Right lobe of liver (tissue), 6 donors: ENCODE data around the gene NEK8. TPM values are rescaled to one million over a fixed set of nuclear protein-coding genes. Genes with fewer than 3 reads are reported as not detected.

ENCODE experiments used
- ATAC-seq, 4 donors: fragments of 200-7000 bp; cut with Tn5 transposase; one replicate each; pipeline ENCODE4 v1.9.1; 2020; ENCODE audit warnings: mild to moderate bottlenecking in 4 of 4, moderate library complexity in 4 of 4
- DNase-seq, 3 donors: peaks; one replicate each; pipeline ENCODE4 v3.0.0-alpha.2; 2020
- H3K27ac ChIP-seq, 3 donors: fragments of 200-600 bp; one replicate each; pipeline ENCODE4 v1.8.0; 2022
- H3K27me3 ChIP-seq, 2 donors: fragments of 200-600 bp; one replicate each; pipeline ENCODE4 v1.8.0; 2022
- H3K36me3 ChIP-seq, 4 donors: fragments of 200-600 bp; sonication (generic) in 1 of 4; one replicate each; pipeline versions ENCODE4 v1.5.1 to v1.8.0; 2017 to 2022; ENCODE audit warnings: control low read depth in 1 of 4
- H3K4me1 ChIP-seq, 4 donors: fragments of 200-600 bp; sonication (generic) in 1 of 4; one replicate each; pipeline versions ENCODE4 v1.5.1 to v1.8.0; 2017 to 2022; ENCODE audit warnings: control low read depth in 1 of 4
- H3K4me3 ChIP-seq, 3 donors: fragments of 200-600 bp; one replicate each; pipeline ENCODE4 v1.8.0; 2022
- H3K9me3 ChIP-seq, 4 donors: fragments of 200-600 bp; sonication (generic) in 1 of 4; one replicate each; pipeline versions ENCODE4 v1.5.1 to v1.8.0; 2017 to 2022; ENCODE audit warnings: control low read depth in 1 of 4
- POLR2A ChIP-seq: fragments of 450-650 bp; IDR thresholded peaks from one replicate; pipeline ENCODE4 v1.6.1; 2017; ENCODE audit warnings: antibody characterized with exemption, mild to moderate bottlenecking
- WGBS: methylation state at CpG from one replicate; pipeline ENCODE4 v1.1.6; 2018; ENCODE audit warnings: low coverage, low lambda C conversion rate; ENCODE audit not compliant: insufficient coverage; ENCODE audit errors: missing lambda C conversion rate; 5-methylcytosine and 5-hydroxymethylcytosine counted together
- intact Hi-C, 2 donors: fragments of 100-400 bp; cut with DNase I; formaldehyde crosslinking; loops; one replicate each; pipeline versions ENCODE4 v1.11.2 to v1.14.1; 2022
- total RNA-seq, 6 experiments: library from RNA; depleted of rRNA in 2 of 6; stranded (reverse); fragments of >200 nt in 2 of 6; fragmentation: NEBNext Ultra II Directional in 3 of 6; extraction: Animal tissue kit (Norgen Biotek cat#: 25700) in 3 of 6; gene quantifications; one replicate each; pipeline versions ENCODE4 v1.1.0 to v1.2.4, GENCODE V29; 2016 to 2023
- TF ChIP-seq, protein P1 (sequence below), 4 donors: fragments of 200-600 bp in 3 of 4; fragments of 450-650 bp in 1 of 4; IDR thresholded peaks; one replicate each; pipeline versions ENCODE4 v1.5.1 to v1.8.0; 2016 to 2022; ENCODE audit warnings: antibody characterized with exemption in 4 of 4, mild to moderate bottlenecking in 2 of 4
- donor health status: DM: no; HTN: yes; CAD: no.
- donor health status: DM: no; HTN: no; CAD: no.
- donor health status: DM: no; HTN: no; CAD: no.
- donor health status: DM: no; HTN: yes; CAD: no.
- donor health status: DM: no; HTN: yes; CAD: no.

Gene NEK8
- total RNA-seq, 6 experiments from 2014 or later = 1.6 to 5.4 (median 3.2) TPM

DNA sequence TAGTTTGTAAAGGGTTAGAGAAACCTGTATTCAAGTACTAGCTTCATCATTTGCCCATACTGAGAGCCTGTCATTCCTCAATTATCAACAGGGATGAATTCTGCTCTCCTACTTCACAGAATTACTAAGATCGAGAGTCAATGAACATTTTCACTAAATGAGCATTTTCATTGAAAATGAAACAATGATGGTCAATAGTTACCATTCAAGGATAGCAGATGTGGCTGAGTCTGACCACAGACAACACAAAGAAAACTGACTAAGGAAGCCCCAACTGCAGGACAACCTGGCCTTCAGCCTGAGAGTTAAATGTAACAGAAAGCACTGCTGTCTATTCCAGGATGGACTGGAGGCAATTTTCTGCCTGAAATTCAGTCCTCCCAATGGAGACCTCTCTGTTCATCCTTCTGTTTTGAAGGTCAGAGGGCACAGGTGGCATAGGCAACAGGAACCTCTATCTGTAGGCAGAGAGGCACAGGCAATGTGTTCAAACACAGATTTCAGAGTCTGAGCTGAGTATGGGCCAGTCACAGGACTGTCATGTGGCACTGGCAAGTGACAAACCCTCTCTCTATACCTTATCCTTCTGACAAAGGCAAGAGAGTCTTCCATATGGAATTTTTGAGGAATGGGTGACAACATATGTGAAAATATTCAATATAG lies 34.7 kb downstream of the NEK8 start:
- intact Hi-C loops = loop anchor here in 1 of 2 donors (10.0 kb wide), 1 partner anchor 92 kb away; the partner anchor contains the start of gene ERAL1
- peak in 1 of 4 donors; percentile 18 for ATAC-seq
- H3K9me3 ChIP-seq = no peaks in the 10 kb centered on the region
- H3K36me3 ChIP-seq = peaks cover 0 to 19% (median 1%) of the 10 kb centered on the region in 4 donors
- H3K27ac ChIP-seq = no peak overlapping the region
- peaks cover 0 to 11% (median 0%) of the 10 kb centered on the region in 4 donors for H3K4me1 ChIP-seq
- no peak overlapping the region for H3K4me3 ChIP-seq
- WGBS = 71% methylated on average over 1 of the region's 1 CpG
- no peaks in the 10 kb centered on the region for H3K27me3 ChIP-seq
- no peak for DNase-seq
- TF ChIP-seq, protein P1, sequence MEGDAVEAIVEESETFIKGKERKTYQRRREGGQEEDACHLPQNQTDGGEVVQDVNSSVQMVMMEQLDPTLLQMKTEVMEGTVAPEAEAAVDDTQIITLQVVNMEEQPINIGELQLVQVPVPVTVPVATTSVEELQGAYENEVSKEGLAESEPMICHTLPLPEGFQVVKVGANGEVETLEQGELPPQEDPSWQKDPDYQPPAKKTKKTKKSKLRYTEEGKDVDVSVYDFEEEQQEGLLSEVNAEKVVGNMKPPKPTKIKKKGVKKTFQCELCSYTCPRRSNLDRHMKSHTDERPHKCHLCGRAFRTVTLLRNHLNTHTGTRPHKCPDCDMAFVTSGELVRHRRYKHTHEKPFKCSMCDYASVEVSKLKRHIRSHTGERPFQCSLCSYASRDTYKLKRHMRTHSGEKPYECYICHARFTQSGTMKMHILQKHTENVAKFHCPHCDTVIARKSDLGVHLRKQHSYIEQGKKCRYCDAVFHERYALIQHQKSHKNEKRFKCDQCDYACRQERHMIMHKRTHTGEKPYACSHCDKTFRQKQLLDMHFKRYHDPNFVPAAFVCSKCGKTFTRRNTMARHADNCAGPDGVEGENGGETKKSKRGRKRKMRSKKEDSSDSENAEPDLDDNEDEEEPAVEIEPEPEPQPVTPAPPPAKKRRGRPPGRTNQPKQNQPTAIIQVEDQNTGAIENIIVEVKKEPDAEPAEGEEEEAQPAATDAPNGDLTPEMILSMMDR (IDR thresholded peaks at IDR 0.05) = no peak
- TF ChIP-seq POLR2A = no peak

DNA sequence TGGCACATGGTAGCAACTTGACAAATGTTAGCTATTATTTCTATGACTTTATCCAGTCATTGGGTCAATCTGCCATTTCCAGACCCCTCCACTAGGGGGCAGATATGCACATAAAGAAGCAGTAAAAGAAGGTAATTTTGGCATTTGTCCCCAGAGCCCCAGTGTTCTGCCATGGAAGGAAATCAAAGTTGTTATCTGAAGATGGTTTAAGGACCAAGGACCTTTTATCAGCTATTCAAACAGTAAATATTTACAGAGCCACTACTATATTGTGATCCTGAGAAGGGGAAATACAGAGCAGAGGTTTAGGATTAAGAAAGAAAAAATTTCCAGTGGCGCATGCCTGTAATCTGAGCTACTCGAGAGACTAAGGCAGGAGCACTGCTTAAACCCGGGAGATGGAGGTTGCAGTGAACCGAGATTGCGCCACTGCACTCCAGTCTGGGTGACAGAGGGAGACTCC lies 35.2 kb downstream of the NEK8 start:
- peaks cover 0 to 11% (median 0%) of the 10 kb centered on the region in 4 donors for H3K4me1 ChIP-seq
- no peak overlapping the region for H3K4me3 ChIP-seq
- H3K36me3 ChIP-seq = peaks cover 0 to 14% (median 1%) of the 10 kb centered on the region in 4 donors
- intact Hi-C loops = loop anchor here in 1 of 2 donors (10.0 kb wide), 1 partner anchor 91 kb away; the partner anchor contains the start of gene ERAL1
- no peak for TF ChIP-seq POLR2A
- TF ChIP-seq, protein P1 (IDR thresholded peaks at IDR 0.05) = peak; percentile 93 to 96 (median 94)
- 35% methylated on average over 4 of the region's 5 CpGs for WGBS
- no peaks in the 10 kb centered on the region for H3K27me3 ChIP-seq
- ATAC-seq = peak; percentile 72 to 82 (median 76)
- no peak overlapping the region for H3K27ac ChIP-seq
- H3K9me3 ChIP-seq = no peaks in the 10 kb centered on the region
- DNase-seq = peak in 2 of 3 donors; percentile 57 to 81

DNA sequence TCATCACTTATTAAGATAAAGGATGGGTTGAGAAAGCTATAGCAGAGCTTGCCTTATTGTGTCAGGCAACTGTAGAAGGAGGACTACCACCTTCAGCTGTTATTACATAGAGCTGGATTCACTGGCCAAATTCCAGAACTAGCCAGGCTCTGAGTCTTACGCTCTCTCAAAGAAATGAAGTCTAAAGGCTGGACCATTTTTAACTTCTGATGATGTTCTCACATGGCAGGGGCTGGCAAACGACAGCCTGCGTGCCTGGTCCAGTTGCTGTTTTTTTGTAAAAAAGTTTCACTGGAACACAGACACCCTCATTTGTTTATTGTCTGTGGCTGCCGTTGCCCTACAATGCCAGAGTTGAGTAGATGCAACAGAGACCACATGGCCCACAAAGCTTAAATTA lies 36.5 kb downstream of the NEK8 start:
- TF ChIP-seq, protein P1 (IDR thresholded peaks at IDR 0.05) = no peak
- no peak for TF ChIP-seq POLR2A
- WGBS = 76% methylated on average over 4 of the region's 4 CpGs
- intact Hi-C loops = loop anchor here in 1 of 2 donors (10.0 kb wide), 1 partner anchor 90 kb away; the partner anchor contains the start of gene ERAL1
- Histone ChIP-seq H3K27me3 (no peaks in the 10 kb centered on the region), H3K36me3 (peaks cover 0 to 14% (median 1%) of the 10 kb centered on the region in 4 donors), H3K27ac (no peak overlapping the region), H3K9me3 (no peaks in the 10 kb centered on the region), H3K4me1 (peaks cover 0 to 11% (median 0%) of the 10 kb centered on the region in 4 donors), H3K4me3 (no peak overlapping the region)
- ATAC-seq = no peak
- no peak for DNase-seq

DNA sequence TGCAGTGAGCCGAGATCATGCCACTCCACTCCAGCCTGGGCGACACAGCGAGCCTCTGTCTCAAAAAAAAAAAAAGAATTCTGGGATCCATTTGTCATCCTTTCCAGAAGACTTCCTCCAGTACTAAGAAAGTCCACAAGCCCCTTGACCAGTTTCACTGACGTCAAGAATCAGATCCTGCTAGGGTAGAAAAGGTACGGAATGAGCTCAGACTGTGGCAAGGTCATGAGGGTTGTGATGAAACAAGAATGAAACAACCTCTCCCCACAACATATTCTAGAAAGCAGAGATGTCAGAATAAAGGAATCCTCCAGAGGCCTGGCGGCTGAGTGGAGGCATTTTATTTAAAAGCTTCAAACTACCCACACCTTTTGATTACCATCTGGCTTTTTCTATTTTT lies 45.1 kb downstream of the NEK8 start:
- Histone ChIP-seq H3K27ac (no peak overlapping the region), H3K36me3 (no peaks in the 10 kb centered on the region), H3K4me1 (peaks cover 0 to 4% (median 0%) of the 10 kb centered on the region in 4 donors), H3K4me3 (no peak overlapping the region), H3K9me3 (no peaks in the 10 kb centered on the region), H3K27me3 (no peaks in the 10 kb centered on the region)
- TF ChIP-seq POLR2A = no peak
- TF ChIP-seq, protein P1 (IDR thresholded peaks at IDR 0.05) = no peak
- ATAC-seq = no peak
- intact Hi-C loops = no loop called here
- 73% methylated on average over 6 of the region's 6 CpGs for WGBS
- DNase-seq = no peak
